DMS79 (cell line): Measurements from ENCODE around the gene CLDN10.
A peak's percentile ranks its signal among the peaks of the same experiment; 100 is the strongest.
"Not testable (repeated sequence)": the region's sequence is repeated elsewhere in the genome, so short reads cannot be mapped to it uniquely, and the experiment has no call there.

Source experiments
- DNase-seq: peaks from one replicate; lab custom pipeline; 2025; lab: John Stamatoyannopoulos, UW

CLDN10 gene

GRCh38 chr13:95541308-95541707 is 11.2 kb upstream of the CLDN10 start:
- no peak for DNase-seq

GRCh38 chr13:95541911-95542474 is 10.5 kb upstream of the CLDN10 start:
- no peak for DNase-seq

GRCh38 chr13:95544293-95544692 is 8.2 kb upstream of the CLDN10 start:
- no peak for DNase-seq

GRCh38 chr13:95546919-95547318 is 5.6 kb upstream of the CLDN10 start:
- DNase-seq, result no peak

- DNase-seq, result no peak
Measured at GRCh38 chr13:95547531-95548167, 4.9 kb upstream of the CLDN10 start.

GRCh38 chr13:95552208-95552538 is 347 bp upstream of the CLDN10 start:
- DNase-seq, result no peak

- no peak for DNase-seq
Measured at GRCh38 chr13:95553581-95554385, 1.3 kb downstream of the CLDN10 start.

- DNase-seq, result no peak
Measured at GRCh38 chr13:95557013-95557412, 4.5 kb downstream of the CLDN10 start.

GRCh38 chr13:95559100-95559499 is 6.6 kb downstream of the CLDN10 start:
- DNase-seq, result no peak

- no peak for DNase-seq
Measured at GRCh38 chr13:95560387-95560786, 7.9 kb downstream of the CLDN10 start.

- no peak for DNase-seq
Measured at GRCh38 chr13:95564091-95564490, 11.6 kb downstream of the CLDN10 start.

GRCh38 chr13:95564733-95565291 is 12.3 kb downstream of the CLDN10 start:
- DNase-seq, result no peak

- DNase-seq, result not testable (repeated sequence)
Measured at GRCh38 chr13:95565758-95566157, 13.2 kb downstream of the CLDN10 start.

GRCh38 chr13:95568131-95568530 is 15.6 kb downstream of the CLDN10 start:
- DNase-seq, result no peak

- DNase-seq, result no peak
Measured at GRCh38 chr13:95570016-95570415, 17.5 kb downstream of the CLDN10 start.

- peak; percentile 59 for DNase-seq
Measured at GRCh38 chr13:95571941-95572340, 19.4 kb downstream of the CLDN10 start.

GRCh38 chr13:95573221-95573620 is 20.7 kb downstream of the CLDN10 start:
- no peak for DNase-seq

- no peak for DNase-seq
Measured at GRCh38 chr13:95579303-95579702, 26.8 kb downstream of the CLDN10 start.

- DNase-seq, result no peak
Measured at GRCh38 chr13:95585867-95586266, 33.3 kb downstream of the CLDN10 start.

GRCh38 chr13:95588134-95588533 is 35.6 kb downstream of the CLDN10 start:
- DNase-seq, result no peak

GRCh38 chr13:95588721-95589120 is 36.2 kb downstream of the CLDN10 start:
- no peak for DNase-seq

- DNase-seq, result no peak
Measured at GRCh38 chr13:95593462-95593861, 40.9 kb downstream of the CLDN10 start.

- DNase-seq, result no peak
Measured at GRCh38 chr13:95596701-95597100, 44.2 kb downstream of the CLDN10 start.
